Renal cortex interstitium (tissue), 15 donors: ENCODE data around the gene HMGXB3. TPM values are rescaled to one million over a fixed set of nuclear protein-coding genes. Genes with fewer than 3 reads are reported as not detected.

Experiments
- DNase-seq, 11 donors: peaks; one replicate each; pipeline ENCODE4 v3.0.0-alpha.2; 2013; ENCODE audit warnings: low read depth in 9 of 11, low spot score in 4 of 11; ENCODE audit errors: extremely low read depth in 1 of 11
- long read RNA-seq, 16 experiments: transcript quantifications; one replicate each; lab custom pipeline, GENCODE V29; 2026
- polyA plus RNA-seq, 3 donors: library from polyadenylated mRNA; unstranded; fragments of 120-200 nt; gene quantifications; one replicate each; pipeline ENCODE4 v1.2.1, GENCODE V29; 2013; ENCODE audit not compliant: insufficient read length in 3 of 3

The HMGXB3 gene
- 10 to 100 TPM; 32.5 to 47.9 (median 40.2) TPM for polyA plus RNA-seq
- long read RNA-seq, donor 1, full-length matches to known transcripts = 1 of 1 reads
- long read RNA-seq, donor 1, partial matches to known transcripts = 0 of 1 reads
- long read RNA-seq, donor 1, other reads (novel, unspliced or antisense) = 0 of 1 reads
- long read RNA-seq, donor 2, partial matches to known transcripts = 7 of 7 reads
- long read RNA-seq, donor 2, other reads (novel, unspliced or antisense) = 0 of 7 reads
- long read RNA-seq, donor 3, full-length matches to known transcripts = 1 of 7 reads
- long read RNA-seq, donor 3, partial matches to known transcripts = 6 of 7 reads
- long read RNA-seq, donor 3, other reads (novel, unspliced or antisense) = 0 of 7 reads
- long read RNA-seq, donor 4, partial matches to known transcripts = 7 of 7 reads
- long read RNA-seq, donor 4, other reads (novel, unspliced or antisense) = 0 of 7 reads
- long read RNA-seq, donor 5 = 0 reads
- long read RNA-seq, donor 6, partial matches to known transcripts = 25 of 25 reads
- long read RNA-seq, donor 6, other reads (novel, unspliced or antisense) = 0 of 25 reads
- long read RNA-seq, donor 7, full-length matches to known transcripts = 1 of 7 reads
- long read RNA-seq, donor 7, partial matches to known transcripts = 6 of 7 reads
- long read RNA-seq, donor 7, other reads (novel, unspliced or antisense) = 0 of 7 reads
- long read RNA-seq, donor 8 = 0 reads
- long read RNA-seq, donor 9, full-length matches to known transcripts = 1 of 1 reads
- long read RNA-seq, donor 9, partial matches to known transcripts = 0 of 1 reads
- long read RNA-seq, donor 9, other reads (novel, unspliced or antisense) = 0 of 1 reads
- long read RNA-seq, donor 10, partial matches to known transcripts = 11 of 11 reads
- long read RNA-seq, donor 10, other reads (novel, unspliced or antisense) = 0 of 11 reads
- long read RNA-seq, donor 11 = 0 reads
- long read RNA-seq, donor 12 = 0 reads
- long read RNA-seq, donor 13 = 0 reads
- long read RNA-seq, donor 14, partial matches to known transcripts = 5 of 5 reads
- long read RNA-seq, donor 14, other reads (novel, unspliced or antisense) = 0 of 5 reads
- long read RNA-seq, donor 15 = 0 reads
- long read RNA-seq, donor 16, full-length matches to known transcripts = 4 of 54 reads
- long read RNA-seq, donor 16, partial matches to known transcripts = 50 of 54 reads
- long read RNA-seq, donor 16, other reads (novel, unspliced or antisense) = 0 of 54 reads

- peak; percentile 80 to 94 (median 90) for DNase-seq
Measured at GRCh38 chr5:150000256-150000989, at the start of gene HMGXB3, which contains the start of gene TIGD6. Gene HMGXB3, plus strand, starts transcription at chr5:150000739. Its CDS starts 4,114 bp downstream, at chr5:150004853. Gene TIGD6, minus strand, starts transcription at chr5:150000654. Its CDS starts 4,306 bp downstream, at chr5:149996348.

GRCh38 chr5:149951138-149951749, 49.3 kb upstream of the HMGXB3 start:
- DNase-seq = no peak

- DNase-seq = no peak
Measured at GRCh38 chr5:149953436-149954121, 47.0 kb upstream of the HMGXB3 start.

- DNase-seq = no peak
Measured at GRCh38 chr5:149954798-149955197, 45.7 kb upstream of the HMGXB3 start.

GRCh38 chr5:149956685-149957084, 43.9 kb upstream of the HMGXB3 start:
- no peak for DNase-seq

- DNase-seq = peak in 1 of 11 donors; percentile 50
Measured at GRCh38 chr5:149957855-149958254, 42.7 kb upstream of the HMGXB3 start.

- DNase-seq = no peak
Measured at GRCh38 chr5:149959406-149960236, 40.9 kb upstream of the HMGXB3 start.

- DNase-seq = peak; percentile 84 to 97 (median 94)
Measured at GRCh38 chr5:149960272-149961185, 40.0 kb upstream of the HMGXB3 start, which contains the start of gene SLC26A2. Gene SLC26A2, plus strand, starts transcription at chr5:149960758. Its CDS starts 16,895 bp downstream, at chr5:149977653.

GRCh38 chr5:149961186-149961685, 39.3 kb upstream of the HMGXB3 start:
- no peak for DNase-seq

GRCh38 chr5:149961957-149962409, 38.6 kb upstream of the HMGXB3 start:
- DNase-seq = no peak

GRCh38 chr5:149962601-149963300, 37.8 kb upstream of the HMGXB3 start:
- DNase-seq = no peak

GRCh38 chr5:149963729-149964128, 36.8 kb upstream of the HMGXB3 start:
- DNase-seq = no peak

GRCh38 chr5:149966946-149967345, 33.6 kb upstream of the HMGXB3 start:
- DNase-seq = no peak

GRCh38 chr5:149969181-149969930, 31.2 kb upstream of the HMGXB3 start:
- no peak for DNase-seq
